Glutamatergic neuron (in vitro differentiated cells): Measurements from ENCODE around the gene FIGN. TPM values are rescaled to one million over a fixed set of nuclear protein-coding genes. Genes with fewer than 3 reads are reported as not detected.

Experiments
- DNase-seq: peaks from one replicate; pipeline ENCODE4 v3.0.0; 2022
- H3K27ac Mint-ChIP-seq: one replicate; pipeline ENCODE4 v1.8.0; 2020; ENCODE audit warnings: mild to moderate bottlenecking, mixed read lengths, inconsistent platforms; ENCODE audit not compliant: unreplicated experiment
- H3K27me3 Mint-ChIP-seq: one replicate; pipeline ENCODE4 v1.8.0; 2020; ENCODE audit warnings: mild to moderate bottlenecking, moderate library complexity, mixed read lengths, inconsistent platforms; ENCODE audit not compliant: unreplicated experiment
- H3K36me3 Mint-ChIP-seq: one replicate; pipeline ENCODE4 v1.8.0; 2020; ENCODE audit warnings: mild to moderate bottlenecking, mixed read lengths, inconsistent platforms; ENCODE audit not compliant: unreplicated experiment
- H3K4me1 Mint-ChIP-seq: one replicate; pipeline ENCODE4 v1.8.0; 2020; ENCODE audit warnings: mild to moderate bottlenecking, low read depth, mixed read lengths, inconsistent platforms; ENCODE audit not compliant: unreplicated experiment
- H3K4me3 Mint-ChIP-seq: one replicate; pipeline ENCODE4 v1.8.0; 2020; ENCODE audit warnings: mild to moderate bottlenecking, mixed read lengths, inconsistent platforms; ENCODE audit not compliant: unreplicated experiment
- H3K9me3 Mint-ChIP-seq: one replicate; pipeline ENCODE4 v1.8.0; 2020; ENCODE audit warnings: mild to moderate bottlenecking, moderate library complexity, mixed read lengths, inconsistent platforms; ENCODE audit not compliant: unreplicated experiment
- total RNA-seq: library from RNA; stranded (reverse); fragmentation: NEBNext Ultra II Directional; extraction: Animal tissue kit (Norgen Biotek cat#: 25700); gene quantifications from one replicate; pipeline ENCODE4 v1.2.1, GENCODE V29; 2021; ENCODE audit not compliant: unreplicated experiment
- TF ChIP-seq, protein P1 (sequence below): fragments of 200-600 bp; sonication (generic); IDR thresholded peaks from one replicate; pipeline ENCODE4 v1.5.0; 2021; ENCODE audit not compliant: partially characterized antibody, unreplicated experiment

FIGN gene
- total RNA-seq, 1 donor from 2014 or later = 12.4 TPM

DNA sequence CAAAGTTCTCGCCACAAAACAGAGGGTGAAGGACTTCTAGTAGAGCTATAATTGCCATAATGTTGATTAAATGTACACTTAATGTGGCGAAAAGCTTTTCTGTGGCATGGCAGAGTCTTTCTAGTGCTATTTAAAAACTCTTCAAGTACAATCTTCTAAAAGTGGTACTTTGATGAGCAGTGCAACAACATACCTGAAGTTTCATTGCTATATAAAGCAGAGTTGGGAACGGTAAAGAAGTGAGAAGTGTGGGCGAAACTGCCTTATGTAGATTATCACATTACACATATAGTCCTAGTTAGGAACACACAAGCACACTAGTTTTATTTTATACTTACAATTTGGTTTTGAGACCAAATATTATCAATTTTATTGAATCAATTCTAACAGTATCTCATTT lies 49.5 kb downstream of the FIGN start:
- TF ChIP-seq, protein P1, sequence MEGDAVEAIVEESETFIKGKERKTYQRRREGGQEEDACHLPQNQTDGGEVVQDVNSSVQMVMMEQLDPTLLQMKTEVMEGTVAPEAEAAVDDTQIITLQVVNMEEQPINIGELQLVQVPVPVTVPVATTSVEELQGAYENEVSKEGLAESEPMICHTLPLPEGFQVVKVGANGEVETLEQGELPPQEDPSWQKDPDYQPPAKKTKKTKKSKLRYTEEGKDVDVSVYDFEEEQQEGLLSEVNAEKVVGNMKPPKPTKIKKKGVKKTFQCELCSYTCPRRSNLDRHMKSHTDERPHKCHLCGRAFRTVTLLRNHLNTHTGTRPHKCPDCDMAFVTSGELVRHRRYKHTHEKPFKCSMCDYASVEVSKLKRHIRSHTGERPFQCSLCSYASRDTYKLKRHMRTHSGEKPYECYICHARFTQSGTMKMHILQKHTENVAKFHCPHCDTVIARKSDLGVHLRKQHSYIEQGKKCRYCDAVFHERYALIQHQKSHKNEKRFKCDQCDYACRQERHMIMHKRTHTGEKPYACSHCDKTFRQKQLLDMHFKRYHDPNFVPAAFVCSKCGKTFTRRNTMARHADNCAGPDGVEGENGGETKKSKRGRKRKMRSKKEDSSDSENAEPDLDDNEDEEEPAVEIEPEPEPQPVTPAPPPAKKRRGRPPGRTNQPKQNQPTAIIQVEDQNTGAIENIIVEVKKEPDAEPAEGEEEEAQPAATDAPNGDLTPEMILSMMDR = no peak
- Mint-ChIP-seq H3K4me3 (no peak overlapping the region), H3K9me3 (no peaks in the 10 kb centered on the region), H3K4me1 (peaks cover 3% of the 10 kb centered on the region), H3K27ac (no peak overlapping the region), H3K27me3 (no peaks in the 10 kb centered on the region), H3K36me3 (no peaks in the 10 kb centered on the region)
- no peak for DNase-seq

DNA sequence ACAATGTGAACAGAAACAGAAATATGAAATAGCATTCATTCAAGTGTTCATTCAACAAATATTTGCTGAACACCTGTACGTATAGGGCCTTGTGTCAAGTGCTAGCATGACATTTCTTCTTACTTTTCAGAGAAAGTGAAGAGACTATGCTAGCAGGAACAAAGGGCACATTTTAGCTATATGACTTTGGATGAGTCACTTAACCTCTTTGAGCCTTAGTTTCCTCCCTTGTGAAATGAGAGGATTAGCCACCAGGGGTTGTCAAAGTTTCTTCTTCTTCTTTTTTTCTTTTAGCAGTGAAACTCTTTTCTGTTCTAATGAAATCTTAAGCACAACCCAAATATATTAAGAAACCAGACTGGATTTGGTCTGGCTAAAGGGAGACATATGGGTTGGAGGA lies 53.1 kb downstream of the FIGN start:
- H3K27me3 Mint-ChIP-seq = no peaks in the 10 kb centered on the region

DNA sequence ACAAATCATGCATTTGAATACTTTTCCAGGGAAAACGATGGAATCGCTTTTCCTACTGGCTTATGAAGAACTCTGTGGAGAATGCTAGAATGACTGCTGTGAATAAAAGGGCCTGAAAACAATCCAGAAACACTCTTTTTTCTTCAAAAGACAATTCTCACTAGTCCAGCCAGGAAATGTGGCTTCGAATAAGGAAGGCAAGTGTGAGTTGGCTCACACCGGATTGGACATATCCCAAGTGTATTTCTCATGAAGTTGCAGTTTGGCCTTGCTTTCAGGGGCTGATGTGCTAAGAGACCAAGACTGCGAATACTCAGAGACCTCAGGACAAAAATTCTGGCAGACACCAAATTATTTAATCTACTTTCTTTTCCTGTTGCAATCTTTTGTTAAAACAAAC lies 54.1 kb downstream of the FIGN start:
- H3K27ac Mint-ChIP-seq = no peak overlapping the region
- no peak overlapping the region for H3K4me3 Mint-ChIP-seq
- no peaks in the 10 kb centered on the region for H3K36me3 Mint-ChIP-seq
- DNase-seq = no peak
- peaks cover 3% of the 10 kb centered on the region for H3K4me1 Mint-ChIP-seq
- H3K27me3 Mint-ChIP-seq = no peaks in the 10 kb centered on the region
- no peaks in the 10 kb centered on the region for H3K9me3 Mint-ChIP-seq
- TF ChIP-seq, protein P1 = no peak

More for the DNA sequence above, 53.1 kb downstream of the FIGN start:
- no peaks in the 10 kb centered on the region for H3K9me3 Mint-ChIP-seq
- H3K4me1 Mint-ChIP-seq = peaks cover 3% of the 10 kb centered on the region
- TF ChIP-seq, protein P1 = peak; percentile 13
- H3K4me3 Mint-ChIP-seq = no peak overlapping the region
- H3K27ac Mint-ChIP-seq = no peak overlapping the region
- no peaks in the 10 kb centered on the region for H3K36me3 Mint-ChIP-seq
- no peak for DNase-seq

DNA sequence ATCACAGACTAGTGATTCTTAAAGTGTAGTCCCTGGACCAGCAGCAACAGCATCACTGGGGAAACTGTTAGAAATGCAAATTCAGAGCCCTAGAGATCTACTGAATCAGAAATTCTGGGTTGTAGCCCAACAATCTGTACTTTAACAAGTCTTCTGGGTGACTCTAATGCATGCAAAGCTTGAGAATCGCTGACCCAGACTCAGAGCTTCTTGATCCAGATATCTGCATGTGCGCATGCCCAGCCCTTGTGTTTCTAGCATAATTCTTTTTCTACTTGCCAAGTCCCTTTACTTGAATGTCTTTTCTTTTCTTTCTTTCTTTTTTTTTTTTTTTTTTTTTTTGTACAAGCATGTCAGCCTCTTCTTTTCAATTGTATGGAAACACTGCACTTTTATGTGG lies 60.4 kb downstream of the FIGN start:
- Mint-ChIP-seq H3K27ac (no peak overlapping the region), H3K36me3 (no peaks in the 10 kb centered on the region)

DNA sequence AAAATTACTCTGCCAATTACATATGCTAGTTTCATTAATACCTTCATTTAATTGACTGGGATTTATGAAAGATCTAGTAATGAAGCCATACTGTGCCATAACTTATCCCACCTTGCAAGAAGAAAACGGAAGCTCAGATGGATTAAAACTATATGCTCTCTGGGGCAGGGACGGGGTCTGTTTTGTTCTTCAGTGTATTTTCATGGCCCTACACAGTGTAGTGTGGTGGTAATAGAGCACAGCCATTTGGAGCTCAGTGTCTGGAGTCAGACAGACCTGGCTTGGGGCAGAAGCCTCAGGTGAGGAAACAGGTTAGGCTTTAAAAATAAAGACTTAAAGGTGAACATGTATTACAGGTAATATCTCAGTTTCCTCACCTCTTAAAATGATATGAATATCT lies 62.3 kb downstream of the FIGN start:
- no peaks in the 10 kb centered on the region for H3K36me3 Mint-ChIP-seq
- TF ChIP-seq, protein P1 = no peak
- H3K4me3 Mint-ChIP-seq = no peak overlapping the region
- H3K27ac Mint-ChIP-seq = no peak overlapping the region
- no peaks in the 10 kb centered on the region for H3K27me3 Mint-ChIP-seq
- H3K9me3 Mint-ChIP-seq = no peaks in the 10 kb centered on the region
- peaks cover 2% of the 10 kb centered on the region for H3K4me1 Mint-ChIP-seq
- DNase-seq = no peak

More for the DNA sequence above, 60.4 kb downstream of the FIGN start:
- no peaks in the 10 kb centered on the region for H3K9me3 Mint-ChIP-seq
- peaks cover 2% of the 10 kb centered on the region for H3K4me1 Mint-ChIP-seq
- DNase-seq = no peak
- no peak overlapping the region for H3K4me3 Mint-ChIP-seq
- no peaks in the 10 kb centered on the region for H3K27me3 Mint-ChIP-seq
- TF ChIP-seq, protein P1 = no peak
